ENCODE measurements around the gene BCAS1. TPM values are rescaled to one million over a fixed set of nuclear protein-coding genes. Genes with fewer than 3 reads are reported as not detected.

Gene BCAS1
- total RNA-seq, 1 donor from 2014 or later, result not detected

DNA sequence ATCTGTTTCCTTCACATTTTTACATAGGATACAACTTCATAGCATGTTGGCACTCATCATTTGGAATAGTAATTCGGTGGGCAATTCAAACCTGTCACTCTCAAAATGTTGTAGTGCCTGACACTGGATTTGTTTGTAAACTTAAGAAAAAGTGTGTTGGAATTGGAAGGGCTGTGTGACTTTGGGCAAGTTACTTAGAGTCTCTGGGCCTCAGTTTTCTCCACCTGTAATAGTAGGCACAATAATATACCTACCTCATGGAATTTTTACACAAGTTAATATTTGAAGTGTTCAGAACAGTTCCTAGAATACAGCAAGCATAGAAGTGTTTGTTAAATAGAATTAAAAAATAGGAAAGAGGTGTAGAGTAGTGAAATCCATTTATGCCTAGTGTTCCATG, 15.0 kb upstream of the BCAS1 start:
- DNase-seq (ENCODE audit: low spot score), result no peak
- H3K4me1 Mint-ChIP-seq (ENCODE audit: low read depth), result peaks cover 10% of the 10 kb centered on the region
- no peak overlapping the region for H3K27ac Mint-ChIP-seq (ENCODE audit: unreplicated experiment)
- peaks cover 7% of the 10 kb centered on the region for H3K27me3 Mint-ChIP-seq (ENCODE audit: low read depth)
- H3K9me3 Mint-ChIP-seq (ENCODE audit: low read depth), result no peaks in the 10 kb centered on the region
- TF ChIP-seq, protein P1, sequence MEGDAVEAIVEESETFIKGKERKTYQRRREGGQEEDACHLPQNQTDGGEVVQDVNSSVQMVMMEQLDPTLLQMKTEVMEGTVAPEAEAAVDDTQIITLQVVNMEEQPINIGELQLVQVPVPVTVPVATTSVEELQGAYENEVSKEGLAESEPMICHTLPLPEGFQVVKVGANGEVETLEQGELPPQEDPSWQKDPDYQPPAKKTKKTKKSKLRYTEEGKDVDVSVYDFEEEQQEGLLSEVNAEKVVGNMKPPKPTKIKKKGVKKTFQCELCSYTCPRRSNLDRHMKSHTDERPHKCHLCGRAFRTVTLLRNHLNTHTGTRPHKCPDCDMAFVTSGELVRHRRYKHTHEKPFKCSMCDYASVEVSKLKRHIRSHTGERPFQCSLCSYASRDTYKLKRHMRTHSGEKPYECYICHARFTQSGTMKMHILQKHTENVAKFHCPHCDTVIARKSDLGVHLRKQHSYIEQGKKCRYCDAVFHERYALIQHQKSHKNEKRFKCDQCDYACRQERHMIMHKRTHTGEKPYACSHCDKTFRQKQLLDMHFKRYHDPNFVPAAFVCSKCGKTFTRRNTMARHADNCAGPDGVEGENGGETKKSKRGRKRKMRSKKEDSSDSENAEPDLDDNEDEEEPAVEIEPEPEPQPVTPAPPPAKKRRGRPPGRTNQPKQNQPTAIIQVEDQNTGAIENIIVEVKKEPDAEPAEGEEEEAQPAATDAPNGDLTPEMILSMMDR (IDR thresholded peaks at IDR 0.05), result no peak
- no peak overlapping the region for H3K4me3 Mint-ChIP-seq (ENCODE audit: unreplicated experiment)
- H3K36me3 Mint-ChIP-seq (ENCODE audit: low read depth), result no peaks in the 10 kb centered on the region

DNA sequence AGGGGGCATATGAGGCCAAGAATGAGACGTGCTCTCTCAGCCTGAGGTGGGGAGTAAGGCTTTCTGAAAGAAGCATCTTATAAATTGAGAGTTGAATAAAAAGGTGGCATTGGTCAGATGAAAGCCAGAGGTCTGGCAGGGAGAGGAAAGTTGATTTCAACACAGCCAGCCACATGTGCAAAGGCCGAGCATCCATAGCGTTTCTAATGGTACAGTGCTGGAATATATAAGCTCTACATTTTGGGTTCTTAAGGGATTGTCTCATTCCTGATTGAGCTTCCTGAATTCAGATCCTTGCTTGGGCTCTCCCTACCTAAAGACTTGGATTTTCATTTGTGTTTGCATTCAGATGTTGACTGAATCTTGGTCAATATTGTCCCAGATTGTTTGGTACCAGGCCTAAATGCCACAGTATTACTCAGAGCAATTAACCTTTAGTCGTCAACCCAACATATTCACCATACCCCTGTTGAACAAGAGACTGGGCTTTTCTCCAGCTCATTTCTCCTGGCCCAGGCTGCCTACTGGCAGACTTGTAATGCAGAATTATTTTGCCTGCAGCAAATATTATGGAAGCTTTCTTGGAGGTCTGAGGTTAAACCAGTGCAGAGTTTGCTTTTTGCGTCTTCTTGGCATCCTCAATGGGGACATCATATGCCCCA, 14.5 kb upstream of the BCAS1 start:
- Mint-ChIP-seq H3K27ac (ENCODE audit: unreplicated experiment) (no peak overlapping the region), H3K36me3 (ENCODE audit: low read depth) (no peaks in the 10 kb centered on the region), H3K9me3 (ENCODE audit: low read depth) (no peaks in the 10 kb centered on the region), H3K4me3 (ENCODE audit: unreplicated experiment) (no peak overlapping the region), H3K4me1 (ENCODE audit: low read depth) (peaks cover 10% of the 10 kb centered on the region), H3K27me3 (ENCODE audit: low read depth) (peaks cover 7% of the 10 kb centered on the region)
- DNase-seq (ENCODE audit: low spot score), result no peak
- TF ChIP-seq, protein P1 (IDR thresholded peaks at IDR 0.05), result no peak

DNA sequence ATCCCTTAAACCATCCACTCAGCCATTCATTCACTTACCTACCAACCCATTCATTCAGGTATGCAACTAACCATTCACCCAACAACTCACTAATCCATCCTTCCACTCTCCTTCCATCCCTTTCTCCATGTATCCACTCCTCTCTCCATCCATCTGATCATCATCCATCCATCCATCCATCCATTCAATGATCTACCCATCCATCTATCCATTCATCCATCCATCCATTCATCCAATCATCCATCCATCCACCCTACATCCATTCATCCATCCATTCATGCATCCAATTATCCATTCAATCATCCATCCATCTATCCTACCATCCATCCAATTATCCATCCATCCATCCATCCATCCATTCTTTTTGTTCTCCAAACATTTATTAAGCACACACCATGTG, 13.8 kb upstream of the BCAS1 start:
- no peak overlapping the region for H3K4me3 Mint-ChIP-seq (ENCODE audit: unreplicated experiment)
- H3K27ac Mint-ChIP-seq (ENCODE audit: unreplicated experiment), result no peak overlapping the region
- TF ChIP-seq, protein P1 (IDR thresholded peaks at IDR 0.05), result no peak
- H3K36me3 Mint-ChIP-seq (ENCODE audit: low read depth), result no peaks in the 10 kb centered on the region
- peaks cover 10% of the 10 kb centered on the region for H3K4me1 Mint-ChIP-seq (ENCODE audit: low read depth)
- no peak for DNase-seq (ENCODE audit: low spot score)
- peaks cover 7% of the 10 kb centered on the region for H3K27me3 Mint-ChIP-seq (ENCODE audit: low read depth)
- H3K9me3 Mint-ChIP-seq (ENCODE audit: low read depth), result no peaks in the 10 kb centered on the region

DNA sequence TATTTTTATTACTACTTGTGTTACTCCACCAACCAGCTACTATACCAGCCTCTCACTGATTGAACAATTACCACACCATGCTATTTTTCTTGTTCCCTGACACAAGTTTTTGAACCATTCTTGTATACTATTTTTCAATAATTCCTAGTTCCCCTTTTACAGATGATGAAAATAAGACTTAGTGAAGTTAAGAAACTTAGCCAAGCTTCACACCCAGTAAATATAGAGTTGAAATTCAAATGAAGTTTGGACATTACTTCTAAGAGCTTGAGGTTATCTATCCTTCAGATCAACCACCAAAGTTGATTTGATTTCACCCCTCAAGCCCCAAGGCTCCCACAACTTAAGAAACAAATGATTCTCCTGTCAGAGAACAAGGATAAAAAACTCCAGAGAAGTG, 13.1 kb upstream of the BCAS1 start:
- Mint-ChIP-seq H3K36me3 (ENCODE audit: low read depth) (no peaks in the 10 kb centered on the region), H3K9me3 (ENCODE audit: low read depth) (no peaks in the 10 kb centered on the region), H3K4me3 (ENCODE audit: unreplicated experiment) (no peak overlapping the region), H3K4me1 (ENCODE audit: low read depth) (peaks cover 10% of the 10 kb centered on the region), H3K27ac (ENCODE audit: unreplicated experiment) (no peak overlapping the region), H3K27me3 (ENCODE audit: low read depth) (peaks cover 7% of the 10 kb centered on the region)
- DNase-seq (ENCODE audit: low spot score), result no peak
- TF ChIP-seq, protein P1 (IDR thresholded peaks at IDR 0.05), result no peak

DNA sequence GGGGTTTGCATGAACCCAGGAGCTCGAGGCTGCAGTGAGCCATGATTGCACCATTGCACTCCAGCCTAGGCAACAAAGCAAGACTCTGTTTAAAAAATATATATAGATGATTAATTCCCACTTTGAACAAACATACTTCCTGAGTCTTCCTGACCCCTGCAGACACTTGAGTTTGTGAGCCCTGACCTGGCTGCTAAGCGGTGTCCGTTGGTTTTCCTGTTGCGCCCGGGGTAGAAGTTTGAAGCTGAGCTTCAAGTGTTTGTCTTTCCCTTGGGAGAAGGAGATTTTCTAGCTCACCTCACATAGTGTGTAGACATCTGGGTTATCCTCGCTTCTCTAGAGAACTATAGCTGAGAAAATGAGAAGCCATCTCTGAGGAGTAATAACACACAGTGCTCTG, 11.7 kb upstream of the BCAS1 start:
- no peak overlapping the region for H3K27ac Mint-ChIP-seq (ENCODE audit: unreplicated experiment)
- no peaks in the 10 kb centered on the region for H3K9me3 Mint-ChIP-seq (ENCODE audit: low read depth)
- TF ChIP-seq, protein P1 (IDR thresholded peaks at IDR 0.05), result no peak
- H3K4me1 Mint-ChIP-seq (ENCODE audit: low read depth), result peaks cover 10% of the 10 kb centered on the region
- H3K4me3 Mint-ChIP-seq (ENCODE audit: unreplicated experiment), result no peak overlapping the region
- no peak for DNase-seq (ENCODE audit: low spot score)
- H3K36me3 Mint-ChIP-seq (ENCODE audit: low read depth), result no peaks in the 10 kb centered on the region
- H3K27me3 Mint-ChIP-seq (ENCODE audit: low read depth), result peaks cover 7% of the 10 kb centered on the region
